Choroid plexus epithelial cell (primary cell): ENCODE data around the gene ADAT3.
"Not testable (repeated sequence)": the region's sequence is repeated elsewhere in the genome, so short reads cannot be mapped to it uniquely, and the experiment has no call there.

Source experiments
- DNase-seq: peaks from one replicate; pipeline ENCODE4 v3.0.0-alpha.2; 2010; ENCODE audit warnings: low read depth
- H3K4me3 ChIP-seq: 2 replicates; pipeline ENCODE4 v1.5.1; 2011; ENCODE audit warnings: low read depth, mild to moderate bottlenecking, control low read depth, low read length, moderate library complexity
- TF ChIP-seq, protein P1 (sequence below): conservative IDR thresholded peaks from 2 replicates; pipeline ENCODE4 v1.5.1; 2011; ENCODE audit warnings: low read depth, mild to moderate bottlenecking, control low read depth, inconsistent platforms, low read length, moderate library complexity

ADAT3 gene

DNA sequence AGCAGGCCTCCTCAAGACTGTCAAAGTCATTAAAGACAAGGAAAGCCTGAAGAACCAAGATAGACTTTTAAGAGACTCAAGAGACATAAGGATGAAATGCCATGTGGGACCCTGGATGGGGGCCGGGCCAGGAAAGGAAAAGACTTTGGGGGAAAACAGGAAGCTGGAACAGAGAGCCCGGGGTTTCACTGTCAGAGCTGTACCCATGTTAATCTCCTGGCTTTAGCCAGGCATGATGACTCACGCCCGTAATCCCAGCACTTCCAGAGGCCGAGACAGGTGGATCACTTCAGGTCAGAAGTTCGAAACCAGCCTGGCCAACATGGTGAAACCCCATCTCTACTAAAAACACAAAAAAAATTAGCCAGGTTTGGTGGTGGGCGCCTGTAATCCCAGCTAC is 36.2 kb upstream of the ADAT3 start:
- H3K4me3 ChIP-seq = no peak overlapping the region
- no peak for DNase-seq
- TF ChIP-seq, protein P1, sequence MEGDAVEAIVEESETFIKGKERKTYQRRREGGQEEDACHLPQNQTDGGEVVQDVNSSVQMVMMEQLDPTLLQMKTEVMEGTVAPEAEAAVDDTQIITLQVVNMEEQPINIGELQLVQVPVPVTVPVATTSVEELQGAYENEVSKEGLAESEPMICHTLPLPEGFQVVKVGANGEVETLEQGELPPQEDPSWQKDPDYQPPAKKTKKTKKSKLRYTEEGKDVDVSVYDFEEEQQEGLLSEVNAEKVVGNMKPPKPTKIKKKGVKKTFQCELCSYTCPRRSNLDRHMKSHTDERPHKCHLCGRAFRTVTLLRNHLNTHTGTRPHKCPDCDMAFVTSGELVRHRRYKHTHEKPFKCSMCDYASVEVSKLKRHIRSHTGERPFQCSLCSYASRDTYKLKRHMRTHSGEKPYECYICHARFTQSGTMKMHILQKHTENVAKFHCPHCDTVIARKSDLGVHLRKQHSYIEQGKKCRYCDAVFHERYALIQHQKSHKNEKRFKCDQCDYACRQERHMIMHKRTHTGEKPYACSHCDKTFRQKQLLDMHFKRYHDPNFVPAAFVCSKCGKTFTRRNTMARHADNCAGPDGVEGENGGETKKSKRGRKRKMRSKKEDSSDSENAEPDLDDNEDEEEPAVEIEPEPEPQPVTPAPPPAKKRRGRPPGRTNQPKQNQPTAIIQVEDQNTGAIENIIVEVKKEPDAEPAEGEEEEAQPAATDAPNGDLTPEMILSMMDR = no peak

DNA sequence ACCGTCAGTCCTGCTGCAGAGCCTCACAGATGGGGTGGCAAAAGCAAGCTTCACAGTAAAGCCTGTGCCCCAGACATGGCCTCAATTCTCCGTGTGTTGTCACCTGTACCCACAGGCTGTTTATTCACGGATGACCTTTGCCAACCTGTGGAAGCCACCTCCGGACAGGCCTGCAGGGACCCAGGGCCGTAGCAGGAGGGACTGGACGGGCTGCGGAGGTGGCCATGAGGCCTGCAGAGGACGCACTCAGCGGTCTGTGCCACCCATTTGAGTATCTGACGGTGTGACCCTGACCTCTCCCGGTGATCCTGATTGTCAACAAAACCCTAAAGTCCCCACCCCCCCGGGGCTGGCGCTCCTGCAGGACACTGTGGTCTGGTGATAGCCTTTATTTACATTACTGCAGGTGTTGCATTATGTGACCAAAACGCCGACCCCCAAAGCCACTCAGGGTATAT is 34.0 kb upstream of the ADAT3 start:
- H3K4me3 ChIP-seq = no peak overlapping the region
- no peak for DNase-seq
- TF ChIP-seq, protein P1 = no peak

DNA sequence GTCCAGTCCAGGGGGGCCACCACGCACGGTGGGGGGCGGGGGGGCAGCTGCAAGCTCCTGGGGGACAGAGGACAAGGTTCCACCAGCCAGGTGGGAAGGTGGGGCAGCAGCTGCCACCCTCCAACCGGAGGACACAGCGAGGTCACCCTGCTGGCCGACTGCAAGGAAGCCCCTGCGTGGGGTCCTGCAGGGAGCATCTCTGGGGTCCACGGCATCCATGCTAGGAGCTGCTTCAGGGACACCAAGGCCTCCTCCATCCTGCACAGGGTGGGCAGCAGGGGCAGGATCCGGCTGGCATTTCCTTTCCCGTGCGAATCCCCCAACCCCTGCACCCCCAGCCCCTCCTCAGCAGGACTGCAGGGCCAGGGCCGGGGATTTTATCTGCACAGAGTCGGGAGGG is 33.6 kb upstream of the ADAT3 start:
- TF ChIP-seq, protein P1 = no peak
- DNase-seq = no peak
- H3K4me3 ChIP-seq = no peak overlapping the region

DNA sequence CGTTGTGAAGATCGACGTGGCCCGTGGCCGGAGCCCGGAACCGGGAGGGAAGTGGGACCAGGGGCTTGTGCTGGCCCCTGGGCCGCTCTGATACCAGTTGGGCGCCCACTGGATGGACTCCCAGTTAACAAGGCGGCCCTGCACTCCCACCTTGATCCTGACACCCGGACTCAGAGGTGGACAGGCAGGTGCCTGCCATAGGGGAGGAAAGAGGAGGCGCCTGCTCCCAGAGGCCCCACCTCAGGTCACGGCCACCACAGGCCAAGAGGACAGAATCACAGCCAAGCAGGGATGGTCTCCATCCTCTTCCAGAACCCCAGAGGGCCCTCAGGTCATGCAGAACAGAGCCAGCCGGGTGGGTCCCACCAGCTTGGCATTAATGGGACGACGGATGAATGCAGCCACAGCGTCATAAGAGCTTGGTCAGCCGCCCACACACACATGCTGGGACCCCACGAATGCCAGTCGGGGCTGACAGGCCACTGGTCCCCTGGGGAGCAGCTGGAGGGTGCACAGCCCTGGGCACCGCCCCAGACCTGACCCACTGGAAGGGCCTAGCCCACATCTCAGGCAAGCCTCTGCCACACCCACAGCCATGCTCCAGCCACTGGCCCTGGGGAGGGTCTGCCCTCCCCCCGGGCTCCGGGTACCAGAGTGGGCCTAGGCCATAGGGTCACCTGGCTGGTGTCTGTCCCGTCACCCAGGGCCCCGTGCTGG is 32.2 kb upstream of the ADAT3 start:
- TF ChIP-seq, protein P1 = no peak
- no peak for DNase-seq
- no peak overlapping the region for H3K4me3 ChIP-seq

DNA sequence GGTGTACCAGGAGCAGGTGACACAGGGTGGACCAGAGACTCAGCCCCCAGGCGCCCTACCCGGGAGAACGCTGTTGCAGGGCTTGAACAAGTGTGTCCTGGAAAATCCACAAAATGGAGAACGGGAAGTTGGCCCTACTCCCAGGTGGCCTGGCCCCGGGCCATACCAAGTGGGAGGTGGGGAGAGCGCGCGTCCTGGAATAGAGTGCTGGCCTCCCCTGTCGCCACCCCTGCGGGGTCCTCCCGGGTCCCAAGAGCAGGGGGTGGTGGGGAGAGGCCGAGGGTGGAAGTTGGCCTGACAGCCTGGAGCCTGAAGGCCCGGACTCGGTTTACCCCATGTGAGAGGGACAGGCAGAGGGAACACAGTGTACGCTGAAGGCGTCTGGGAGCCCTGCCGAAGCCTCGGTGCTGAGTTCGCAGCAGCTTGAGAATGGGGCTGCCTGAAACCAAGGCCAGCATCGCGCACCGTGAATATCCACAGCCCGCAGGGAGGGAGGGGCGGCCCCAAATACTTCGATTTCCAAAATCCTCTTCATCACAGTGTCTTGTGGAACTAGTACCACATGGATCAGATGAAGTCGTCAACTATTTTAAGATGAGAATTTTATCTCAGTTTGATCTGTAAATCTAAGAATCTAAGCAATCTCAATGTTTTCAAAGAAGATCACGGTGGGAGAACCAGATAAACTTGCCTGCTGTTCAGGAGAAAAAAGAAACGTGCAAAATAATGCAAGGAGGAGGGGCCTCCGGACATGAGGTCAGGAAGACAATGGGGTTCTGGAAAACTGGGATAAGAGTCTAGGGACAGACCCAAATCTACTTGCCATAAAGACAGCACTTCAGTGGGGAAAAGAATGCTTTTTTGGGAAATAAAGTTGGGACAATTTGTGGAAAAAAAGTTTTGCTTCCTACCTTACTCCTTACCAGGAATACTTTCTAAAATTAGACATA is 31.4 kb upstream of the ADAT3 start:
- no peak overlapping the region for H3K4me3 ChIP-seq
- DNase-seq = no peak
- TF ChIP-seq, protein P1 = no peak

DNA sequence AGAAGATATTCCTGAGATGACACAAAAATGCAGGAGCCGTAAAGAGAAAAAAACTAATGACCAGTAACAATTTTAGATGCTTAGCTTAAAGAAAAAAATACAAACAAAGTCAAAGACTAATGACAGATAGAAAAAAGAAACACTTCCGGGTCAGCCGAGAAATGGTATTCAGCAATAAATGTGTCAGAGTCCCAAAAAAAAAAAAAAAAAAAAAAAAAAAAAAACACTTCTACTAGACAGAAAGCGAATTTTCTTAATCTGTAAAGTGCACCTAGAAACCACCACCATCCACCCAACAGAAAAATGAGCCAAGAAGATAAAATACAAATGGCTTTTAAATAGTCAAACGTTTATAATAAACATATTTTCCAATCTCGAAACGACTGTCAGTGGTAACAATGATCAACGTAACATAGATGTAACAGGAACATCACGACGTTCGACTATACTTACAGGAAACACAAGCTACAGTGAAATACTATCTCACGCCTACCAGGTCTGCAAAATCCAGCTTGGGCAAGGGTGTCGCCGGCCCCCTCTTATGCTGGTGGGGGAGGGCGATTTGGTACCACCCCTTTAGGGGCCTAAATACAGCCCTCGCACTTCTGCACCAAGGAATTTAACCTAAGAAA is 30.5 kb upstream of the ADAT3 start:
- TF ChIP-seq, protein P1 = no peak
- peak overlapping the region; percentile 95 for H3K4me3 ChIP-seq
- DNase-seq = no peak

DNA sequence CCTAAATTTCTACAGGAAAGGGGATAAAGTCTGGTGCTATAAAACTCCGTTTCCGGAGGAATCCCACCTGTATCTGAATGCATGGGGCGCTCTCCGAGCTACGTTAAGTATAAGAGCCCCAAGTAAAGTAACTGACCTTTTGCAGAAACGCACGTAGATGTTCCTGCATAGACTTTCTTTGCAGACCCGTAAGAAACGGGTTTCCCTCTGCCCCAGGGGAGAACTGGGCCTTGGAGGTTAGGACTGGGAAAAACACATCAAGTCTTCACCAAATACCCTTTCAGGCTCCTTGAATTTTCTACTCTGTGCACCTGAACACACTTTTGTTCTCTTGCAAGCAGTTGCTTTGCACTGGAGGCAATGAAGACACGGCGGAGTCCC is 29.9 kb upstream of the ADAT3 start:
- DNase-seq = not testable (repeated sequence)
- H3K4me3 ChIP-seq = peak overlapping the region; percentile 95
